ENCODE results near the gene NCKAP1.

NCKAP1 gene

DNA sequence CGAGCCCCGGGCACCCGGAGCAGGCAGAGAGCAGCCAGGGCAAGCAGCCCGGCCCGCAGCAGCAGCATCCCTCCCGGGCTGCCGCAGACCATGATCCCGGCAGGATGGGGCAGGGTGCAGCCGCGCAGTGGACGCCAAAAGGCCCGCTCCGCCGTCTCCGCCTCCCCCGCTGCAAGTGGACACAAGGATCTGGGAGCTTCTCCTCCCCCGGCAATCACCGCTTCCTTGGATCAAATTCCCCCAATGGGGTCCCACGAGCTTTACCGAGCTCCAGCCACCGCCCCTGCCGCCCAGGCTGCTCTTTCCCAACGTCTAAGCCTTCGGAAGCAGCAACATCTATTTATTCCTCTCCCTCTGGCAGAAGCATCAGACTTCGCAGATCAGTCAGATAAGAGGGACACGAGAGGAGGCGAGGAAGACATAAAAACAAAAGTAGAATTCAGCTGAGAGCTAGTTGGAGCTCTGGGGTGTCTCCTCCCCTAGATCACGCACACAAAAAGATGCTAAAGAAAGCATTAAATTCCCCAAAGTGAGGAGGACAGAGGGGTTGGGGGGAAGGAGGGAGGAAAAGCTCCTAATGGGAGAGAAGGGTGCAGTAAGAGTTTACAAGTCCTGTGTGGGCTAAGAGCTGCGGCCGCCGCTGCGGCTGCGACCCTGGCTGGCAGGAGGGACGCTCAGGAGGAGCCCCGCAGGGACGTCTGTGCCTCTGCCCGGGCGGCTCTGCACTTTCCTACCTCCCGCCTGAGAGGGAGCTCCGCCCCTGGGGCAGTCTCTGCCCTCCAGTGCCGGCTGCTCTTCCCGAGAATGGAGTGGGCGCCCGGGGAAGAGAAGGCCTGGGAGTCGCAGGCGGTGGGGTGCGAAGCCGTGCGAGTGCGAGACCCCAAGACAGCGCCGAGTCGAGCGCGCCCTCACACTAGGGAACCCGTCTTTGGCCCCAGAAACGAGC is 171.5 kb downstream of the NCKAP1 start, which contains the start of gene FRZB:
TSS of gene FRZB (minus strand) at position 177 of the 946 bp plus-strand sequence. CDS start at position 92, 85 bp downstream.
- no peak for DNase-seq

DNA sequence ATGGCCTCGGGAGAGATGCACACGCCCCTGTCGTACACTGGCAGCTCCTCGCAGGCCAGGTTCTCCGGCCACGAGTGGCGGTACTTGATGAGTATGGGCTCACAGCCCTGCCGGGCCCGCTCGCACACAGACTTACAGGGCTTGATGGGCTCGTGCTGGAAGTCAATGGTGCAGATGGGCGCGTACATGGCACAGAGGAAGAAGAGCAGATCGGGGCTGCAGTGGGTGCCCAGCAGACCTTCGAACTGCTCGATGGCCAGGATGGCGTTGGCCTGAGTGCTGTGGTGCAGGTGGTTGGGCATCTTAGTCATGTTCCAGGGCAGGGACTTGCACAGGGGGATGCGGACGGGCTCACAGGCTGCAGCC is 172.2 kb downstream of the NCKAP1 start:
- no peak for DNase-seq

DNA sequence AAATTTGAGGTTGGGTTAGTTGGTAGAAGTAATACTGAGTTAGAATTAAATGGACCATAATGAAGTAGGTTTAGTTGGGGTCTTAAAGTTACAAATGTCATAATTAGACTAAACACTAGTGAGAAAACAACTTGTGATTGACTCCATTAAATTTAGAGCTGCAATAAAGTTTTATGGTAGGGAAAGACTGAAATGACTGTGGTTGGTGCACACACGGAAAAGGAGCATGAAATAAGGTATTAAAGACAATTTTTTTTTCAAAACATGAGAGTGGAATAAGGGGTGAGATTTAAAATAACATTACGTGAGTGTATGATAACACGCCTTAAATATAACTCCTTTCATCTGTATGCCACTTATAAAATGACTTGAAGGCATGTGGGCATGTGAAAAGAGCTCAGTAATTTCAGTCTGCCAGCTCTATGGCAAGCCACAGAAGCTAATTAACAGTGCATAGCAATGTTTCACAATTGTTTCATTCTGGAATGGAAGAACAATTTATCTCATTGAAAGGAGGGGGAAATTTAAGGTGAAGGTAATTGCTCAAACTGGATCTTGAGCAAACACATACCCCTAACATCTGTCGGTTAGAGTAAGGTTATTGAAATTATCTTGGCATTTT is 173.2 kb downstream of the NCKAP1 start:
- DNase-seq, result no peak

DNA sequence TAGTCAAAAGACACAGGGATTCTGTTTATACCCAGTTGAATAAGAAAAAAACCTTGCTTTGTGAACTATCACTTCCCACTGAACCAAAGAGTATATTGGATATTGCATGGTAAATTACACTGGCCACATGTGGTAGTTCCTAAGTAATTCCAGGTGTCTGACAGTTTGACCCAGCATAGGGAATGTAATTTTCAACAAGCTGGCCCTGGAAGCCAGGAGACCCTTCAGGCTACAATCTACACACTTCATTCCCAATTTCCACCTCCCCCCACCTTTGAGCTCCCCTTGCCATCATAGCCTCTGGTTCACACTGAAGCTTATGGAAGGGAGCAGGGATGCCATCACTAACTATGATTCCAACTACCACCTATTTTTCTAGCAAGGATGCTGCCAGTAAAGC is 174.6 kb downstream of the NCKAP1 start:
- no peak for DNase-seq

DNA sequence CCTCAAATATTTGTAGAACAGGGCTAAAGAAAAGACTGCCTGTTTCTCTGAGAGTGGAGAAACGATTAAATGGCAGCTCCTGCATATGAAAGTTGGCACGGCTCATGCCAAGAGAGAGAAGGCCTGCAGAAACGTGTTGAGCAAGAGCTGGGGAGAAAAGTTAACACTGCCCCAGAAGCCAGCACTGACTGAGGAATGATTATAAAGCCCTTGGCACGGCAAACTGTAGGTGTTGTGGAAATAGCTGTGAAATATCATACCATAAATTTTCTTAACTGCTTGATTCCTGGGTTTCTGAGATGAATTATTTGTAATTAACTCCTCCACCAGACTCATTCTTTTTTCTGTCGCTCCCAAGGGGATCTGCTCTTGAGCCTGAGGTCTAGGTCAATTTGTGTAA is 176.2 kb downstream of the NCKAP1 start:
- no peak for DNase-seq

DNA sequence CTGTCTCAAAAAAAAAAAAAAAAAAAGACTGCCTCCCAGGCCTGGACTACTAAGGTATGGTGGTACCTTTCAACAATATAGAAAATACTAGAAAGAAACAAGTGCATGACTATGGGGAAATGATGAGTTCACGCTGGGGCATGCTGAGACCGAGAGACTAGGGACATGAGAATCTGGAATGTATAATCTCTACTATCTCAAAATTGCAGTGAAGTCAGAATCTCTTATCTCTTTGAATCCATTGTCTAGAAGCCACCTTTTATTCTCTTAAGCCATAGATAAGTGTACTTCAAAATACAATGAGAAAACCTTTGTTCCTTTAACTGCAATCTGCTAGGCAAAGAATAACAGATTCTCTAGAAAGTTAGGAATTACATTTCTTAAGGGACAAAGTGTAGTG is 177.4 kb downstream of the NCKAP1 start:
- no peak for DNase-seq

All from activated CD4-positive, alpha-beta T cell treated with anti-CD3 and anti-CD28 coated beads for 4 hours (primary cell).